Thyroid gland (tissue), 4 donors: ENCODE data around the gene USP15.

Experiments
- POLR2A ChIP-seq, 2 donors: fragments of 450-650 bp; IDR thresholded peaks; one replicate each; pipeline ENCODE4 v1.6.1; 2017; ENCODE audit warnings: antibody characterized with exemption in 2 of 2, mild to moderate bottlenecking in 2 of 2, moderate library complexity in 1 of 2
- TF ChIP-seq, protein P1 (sequence below), 6 experiments: fragments of 200-600 bp in 3 of 6; fragments of 450-650 bp in 3 of 6; sonication (generic) in 3 of 6; IDR thresholded peaks; one replicate each; pipeline ENCODE4 v1.5.1; 2016 to 2019; ENCODE audit warnings: antibody characterized with exemption in 6 of 6, mild to moderate bottlenecking in 2 of 6, inconsistent platforms in 1 of 6, moderate library complexity in 1 of 6

DNA sequence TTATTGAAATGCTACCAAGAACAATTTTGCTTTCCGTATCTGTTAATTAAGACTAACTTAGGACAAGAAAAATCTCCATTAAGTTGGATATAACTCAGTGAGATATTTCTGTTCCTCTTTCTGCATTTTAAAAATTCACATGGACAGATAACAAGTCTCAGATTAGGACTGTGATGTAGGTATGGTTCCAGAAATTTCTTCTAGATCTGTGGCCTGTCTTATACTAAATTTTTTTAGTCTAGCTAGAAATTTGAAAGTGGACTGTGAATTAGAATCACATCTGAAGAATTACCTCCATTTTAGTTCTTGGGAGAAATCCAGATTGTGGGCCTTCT is 41.6 kb downstream of the USP15 start:
- TF ChIP-seq, protein P1, sequence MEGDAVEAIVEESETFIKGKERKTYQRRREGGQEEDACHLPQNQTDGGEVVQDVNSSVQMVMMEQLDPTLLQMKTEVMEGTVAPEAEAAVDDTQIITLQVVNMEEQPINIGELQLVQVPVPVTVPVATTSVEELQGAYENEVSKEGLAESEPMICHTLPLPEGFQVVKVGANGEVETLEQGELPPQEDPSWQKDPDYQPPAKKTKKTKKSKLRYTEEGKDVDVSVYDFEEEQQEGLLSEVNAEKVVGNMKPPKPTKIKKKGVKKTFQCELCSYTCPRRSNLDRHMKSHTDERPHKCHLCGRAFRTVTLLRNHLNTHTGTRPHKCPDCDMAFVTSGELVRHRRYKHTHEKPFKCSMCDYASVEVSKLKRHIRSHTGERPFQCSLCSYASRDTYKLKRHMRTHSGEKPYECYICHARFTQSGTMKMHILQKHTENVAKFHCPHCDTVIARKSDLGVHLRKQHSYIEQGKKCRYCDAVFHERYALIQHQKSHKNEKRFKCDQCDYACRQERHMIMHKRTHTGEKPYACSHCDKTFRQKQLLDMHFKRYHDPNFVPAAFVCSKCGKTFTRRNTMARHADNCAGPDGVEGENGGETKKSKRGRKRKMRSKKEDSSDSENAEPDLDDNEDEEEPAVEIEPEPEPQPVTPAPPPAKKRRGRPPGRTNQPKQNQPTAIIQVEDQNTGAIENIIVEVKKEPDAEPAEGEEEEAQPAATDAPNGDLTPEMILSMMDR (IDR thresholded peaks at IDR 0.05), result no peak
- TF ChIP-seq POLR2A (IDR thresholded peaks at IDR 0.05), result no peak
